Liver (tissue), 3 donors: ENCODE measurements around the gene TRPM1.

Source experiments
- CTCF ChIP-seq: fragments of 150-350 bp; IDR thresholded peaks from 2 replicates; pipeline ENCODE4 v1.5.1; 2017; ENCODE audit warnings: improper control_type of control experiment, low read depth, low read length; ENCODE audit not compliant: missing input control
- EGR1 ChIP-seq, 2 donors: IDR thresholded peaks; 2 replicates each; pipeline ENCODE4 v1.6.1; 2016 to 2018; ENCODE audit warnings: antibody characterized with exemption in 2 of 2, low read depth in 2 of 2
- MAX ChIP-seq: IDR thresholded peaks from 2 replicates; pipeline ENCODE4 v1.6.1; 2016; ENCODE audit warnings: antibody characterized with exemption
- RAD21 ChIP-seq, 2 donors: IDR thresholded peaks; 2 replicates each; pipeline ENCODE4 v1.6.1; 2016; ENCODE audit warnings: antibody characterized with exemption in 2 of 2, mild to moderate bottlenecking in 2 of 2
- REST ChIP-seq: IDR thresholded peaks from 2 replicates; pipeline ENCODE4 v1.6.1; 2016; ENCODE audit warnings: antibody characterized with exemption, mild to moderate bottlenecking
- RXRA ChIP-seq, 2 donors: IDR thresholded peaks; 2 replicates each; pipeline ENCODE4 v1.6.1; 2017 to 2018; ENCODE audit warnings: antibody characterized with exemption in 2 of 2, mild to moderate bottlenecking in 1 of 2
- SP1 ChIP-seq: IDR thresholded peaks from 2 replicates; pipeline ENCODE4 v1.6.1; 2018; ENCODE audit warnings: antibody characterized with exemption, mild to moderate bottlenecking
- TAF1 ChIP-seq: conservative IDR thresholded peaks from 2 replicates; pipeline ENCODE4 v1.6.1; 2016; ENCODE audit warnings: antibody characterized with exemption, mild to moderate bottlenecking
- YY1 ChIP-seq: IDR thresholded peaks from 2 replicates; pipeline ENCODE4 v1.6.1; 2016; ENCODE audit warnings: antibody characterized with exemption, mild to moderate bottlenecking
- donor health status: healthy.
- donor health status: healthy.

- TF ChIP-seq MAX (no peak), CTCF (no peak), SP1 (no peak), YY1 (no peak), RAD21 (IDR thresholded peaks at IDR 0.05) (no peak), TAF1 (no peak), REST (no peak), RXRA (IDR thresholded peaks at IDR 0.05) (no peak), EGR1 (IDR thresholded peaks at IDR 0.05; ENCODE audit: low read depth in 2 of 2) (no peak)
These were observed 23.1 kb downstream of the TRPM1 start for GRCh38 chr15:31078471-31078870.
